A549 (cell line): Measurements from ENCODE around the gene TBX15.

Experiments used
- BHLHE40 ChIP-seq: IDR thresholded peaks from 2 replicates; pipeline ENCODE4 v1.6.1; 2012; ENCODE audit warnings: low read depth, low read length, inconsistent platforms
- CEBPB ChIP-seq, 2 experiments: fragments of >200 bp in 1 of 2; sonication (Bioruptor Twin) in 1 of 2; formaldehyde crosslinking in 1 of 2; IDR thresholded peaks; 2 replicates each; pipeline ENCODE4 v1.6.1; 2012 to 2016
- CTCF ChIP-seq: fragments of >200 bp; sonication (Bioruptor Twin); formaldehyde crosslinking; IDR thresholded peaks from 3 replicates; pipeline ENCODE4 v1.5.1; 2016
- EP300 ChIP-seq, 2 experiments: fragments of >200 bp; sonication (Bioruptor Twin); formaldehyde crosslinking; IDR thresholded peaks; 2 replicates in 1 of 2; 3 replicates in 1 of 2; pipeline ENCODE4 v1.6.1; 2016 to 2017
- MAX ChIP-seq: IDR thresholded peaks from 2 replicates; pipeline ENCODE4 v1.6.1; 2012
- MAZ ChIP-seq: fragments of 150-350 bp; IDR thresholded peaks from 2 replicates; pipeline ENCODE4 v1.6.1; 2014; ENCODE audit warnings: antibody characterized with exemption, low read depth, low read length, borderline replicate concordance
- MYC ChIP-seq: IDR thresholded peaks from 2 replicates; pipeline ENCODE4 v1.6.1; 2012; ENCODE audit warnings: mild to moderate bottlenecking, inconsistent platforms, low read length, improper control_type of control experiment, borderline replicate concordance
- NPAS2 ChIP-seq: fragments of 250-450 bp; sonication (Bioruptor Pico); IDR thresholded peaks from 2 replicates; pipeline ENCODE4 v1.8.0; 2022; ENCODE audit warnings: mild to moderate bottlenecking, moderate library complexity, borderline replicate concordance
- POLR2A ChIP-seq: IDR thresholded peaks from 2 replicates; pipeline ENCODE4 v1.6.1; 2012; ENCODE audit warnings: mild to moderate bottlenecking, low read length
- RAD21 ChIP-seq, 2 experiments: fragments of >200 bp in 1 of 2; sonication (Bioruptor Twin) in 1 of 2; formaldehyde crosslinking in 1 of 2; IDR thresholded peaks in 1 of 2; conservative IDR thresholded peaks in 1 of 2; 2 replicates in 1 of 2; 3 replicates in 1 of 2; pipeline ENCODE4 v1.6.1; 2012 to 2018; ENCODE audit warnings: inconsistent platforms in 1 of 2
- RCOR1 ChIP-seq: fragments of 150-350 bp; IDR thresholded peaks from 2 replicates; pipeline ENCODE4 v1.6.1; 2014; ENCODE audit warnings: antibody characterized with exemption, low read length, low read depth
- REST ChIP-seq: fragments of 200-600 bp; sonication (generic); IDR thresholded peaks from 2 replicates; pipeline ENCODE4 v1.6.1; 2016; ENCODE audit warnings: antibody characterized with exemption, mild to moderate bottlenecking, moderate library complexity
- RNF2 ChIP-seq: fragments of 200-600 bp; sonication (generic); IDR thresholded peaks from 2 replicates; pipeline ENCODE4 v1.6.1; 2016; ENCODE audit warnings: low read depth, mild to moderate bottlenecking, antibody characterized with exemption, moderate library complexity, borderline replicate concordance
- USF2 ChIP-seq: fragments of 450-650 bp; IDR thresholded peaks from 2 replicates; pipeline ENCODE4 v1.6.1; 2014; ENCODE audit warnings: antibody characterized with exemption

- no peak for TF ChIP-seq CTCF
- TF ChIP-seq EP300 (IDR thresholded peaks at IDR 0.05), result no peak
- TF ChIP-seq NPAS2 (CRISPR knock-in tag), result no peak
- no peak for TF ChIP-seq POLR2A
- TF ChIP-seq BHLHE40, result no peak
- TF ChIP-seq MAZ, result no peak
- no peak for TF ChIP-seq RCOR1
- TF ChIP-seq USF2, result no peak
- no peak for TF ChIP-seq MYC
- TF ChIP-seq REST, result no peak
- TF ChIP-seq RAD21 (conservative IDR thresholded peaks at IDR 0.05 in 1 of 2, IDR thresholded peaks at IDR 0.05 in 1 of 2), result no peak
- no peak for TF ChIP-seq MAX
- no peak for TF ChIP-seq CEBPB (IDR thresholded peaks at IDR 0.05)
- TF ChIP-seq RNF2, result no peak
These were observed 69.2 kb downstream of the TBX15 start for GRCh38 chr1:118918940-118919259.
